ENCODE measurements around the gene D2HGDH. TPM values are rescaled to one million over a fixed set of nuclear protein-coding genes. Genes with fewer than 3 reads are reported as not detected.
"Not testable (repeated sequence)": the region's sequence is repeated elsewhere in the genome, so short reads cannot be mapped to it uniquely, and the experiment has no call there.

The D2HGDH gene
- total RNA-seq, 1 donor from 2014 or later, result 21.1 TPM

- intact Hi-C loops (cut with DNase I), result no loop called here
- Histone ChIP-seq H3K4me3 (no peak overlapping the region), H3K9me3 (no peaks in the 10 kb centered on the region), H3K27me3 (no peaks in the 10 kb centered on the region), H3K4me1 (no peaks in the 10 kb centered on the region), H3K27ac (no peak overlapping the region), H3K36me3 (no peaks in the 10 kb centered on the region)
- no peak for TF ChIP-seq POLR2AphosphoS5 (IDR thresholded peaks at IDR 0.05; ENCODE audit: insufficient read depth in 1 of 2, low read depth in 1 of 2)
- TF ChIP-seq CTCF (IDR thresholded peaks at IDR 0.05), result no peak
- TF ChIP-seq POLR2A (IDR thresholded peaks at IDR 0.05), result no peak
- peak in 1 of 2 donors; percentile 61 for DNase-seq (ENCODE audit: extremely low spot score in 2 of 2)
These were observed 82.1 kb downstream of the D2HGDH start for GRCh38 chr2:241816431-241817121.

GRCh38 chr2:241817126-241817820, 82.8 kb downstream of the D2HGDH start:
- no peak overlapping the region for H3K27ac ChIP-seq
- DNase-seq (ENCODE audit: extremely low spot score in 2 of 2), result no peak
- TF ChIP-seq POLR2A (IDR thresholded peaks at IDR 0.05), result no peak
- TF ChIP-seq POLR2AphosphoS5 (IDR thresholded peaks at IDR 0.05; ENCODE audit: insufficient read depth in 1 of 2, low read depth in 1 of 2), result no peak
- no peak for TF ChIP-seq CTCF (IDR thresholded peaks at IDR 0.05)

GRCh38 chr2:241817821-241818215, 83.4 kb downstream of the D2HGDH start:
- H3K4me1 ChIP-seq; intact Hi-C loops (cut with DNase I); DNase-seq (ENCODE audit: extremely low spot score in 2 of 2); H3K36me3 ChIP-seq; H3K4me3 ChIP-seq; H3K27me3 ChIP-seq; H3K27ac ChIP-seq; H3K9me3 ChIP-seq: not testable (repeated sequence)

More at GRCh38 chr2:241817126-241817820, 82.8 kb downstream of the D2HGDH start:
- H3K9me3 ChIP-seq, result no peaks in the 10 kb centered on the region
- H3K4me1 ChIP-seq, result no peaks in the 10 kb centered on the region
- no peak overlapping the region for H3K4me3 ChIP-seq
- no peaks in the 10 kb centered on the region for H3K36me3 ChIP-seq
- intact Hi-C loops (cut with DNase I), result no loop called here
- H3K27me3 ChIP-seq, result no peaks in the 10 kb centered on the region

Other genes starting within 250 kb of the D2HGDH start
- 197 TPM for gene STK25, start 226.0 kb upstream of the D2HGDH start, total RNA-seq
- 35.1 TPM for gene BOK, start 175.9 kb upstream of the D2HGDH start, total RNA-seq
- 44.4 TPM for gene THAP4, start 97.5 kb upstream of the D2HGDH start, total RNA-seq
- 104 TPM for gene ATG4B, start 96.9 kb upstream of the D2HGDH start, total RNA-seq
- gene DTYMK, start 47.8 kb upstream of the D2HGDH start, total RNA-seq, result 14.7 TPM
- gene ING5, start 32.6 kb upstream of the D2HGDH start, total RNA-seq, result 41.5 TPM
- 0.98 TPM for gene GAL3ST2, start 42.2 kb downstream of the D2HGDH start, total RNA-seq
- not detected for gene NEU4, start 74.6 kb downstream of the D2HGDH start, total RNA-seq
- gene PDCD1, start 124.3 kb downstream of the D2HGDH start, total RNA-seq, result 3.9 TPM
- gene RTP5, start 135.1 kb downstream of the D2HGDH start, total RNA-seq, result not detected

Measured in vagina (tissue), 2 donors.